HEK293 (cell line): ENCODE data around the gene MFSD11.

Experiments
- SETDB1 ChIP-seq: IDR thresholded peaks from one replicate; pipeline ENCODE4 v1.6.1; 2017; ENCODE audit warnings: mild to moderate bottlenecking, low read length, moderate library complexity, mixed read lengths; ENCODE audit not compliant: insufficient read length
- ZBTB20 ChIP-seq: fragments of 450-650 bp; formaldehyde crosslinking; IDR thresholded peaks from 2 replicates; pipeline ENCODE4 v1.5.1; 2016; ENCODE audit warnings: missing biosample characterization, missing genetic modification characterization
- ZFP41 ChIP-seq: fragments of 450-650 bp; formaldehyde crosslinking; IDR thresholded peaks from 2 replicates; pipeline ENCODE4 v1.5.1; 2016; ENCODE audit warnings: missing biosample characterization, missing genetic modification characterization, borderline replicate concordance
- ZNF292 ChIP-seq: fragments of 450-650 bp; formaldehyde crosslinking; IDR thresholded peaks from 2 replicates; pipeline ENCODE4 v1.5.1; 2016; ENCODE audit warnings: low read depth, missing biosample characterization, missing genetic modification characterization, borderline replicate concordance
- ZNF571 ChIP-seq: fragments of 450-650 bp; formaldehyde crosslinking; IDR thresholded peaks from 2 replicates; pipeline ENCODE4 v1.5.0; 2017; ENCODE audit warnings: missing biosample characterization, missing genetic modification characterization
- ZNF664 ChIP-seq: fragments of 450-650 bp; formaldehyde crosslinking; IDR thresholded peaks from 2 replicates; pipeline ENCODE4 v1.5.1; 2016; ENCODE audit warnings: missing biosample characterization, missing genetic modification characterization
- ZNF791 ChIP-seq: fragments of 450-650 bp; formaldehyde crosslinking; IDR thresholded peaks from 2 replicates; pipeline ENCODE4 v1.5.1; 2016; ENCODE audit warnings: missing biosample characterization, missing genetic modification characterization
- ZNF843 ChIP-seq: fragments of 450-650 bp; formaldehyde crosslinking; IDR thresholded peaks from 2 replicates; pipeline ENCODE4 v1.5.1; 2016; ENCODE audit warnings: missing biosample characterization, missing genetic modification characterization
- TF ChIP-seq, protein P1 (sequence below): fragments of 450-650 bp; formaldehyde crosslinking; optimal IDR thresholded peaks from 2 replicates; pipeline ENCODE3; 2016; ENCODE audit warnings: missing biosample characterization, mild to moderate bottlenecking, missing genetic modification characterization
- TF ChIP-seq, protein P2 (sequence below): fragments of 450-650 bp; formaldehyde crosslinking; IDR thresholded peaks from 2 replicates; pipeline ENCODE4 v1.5.1; 2016; ENCODE audit warnings: missing biosample characterization, missing genetic modification characterization

GRCh38 chr17:76797241-76797840 is 59.4 kb downstream of the MFSD11 start:
- TF ChIP-seq ZBTB20 (tag by site-specific recombination) (no peak), ZNF664 (no peak), ZNF571 (tag by site-specific recombination) (no peak), ZFP41 (tag by site-specific recombination) (no peak), ZNF843 (tag by site-specific recombination) (no peak), ZNF791 (tag by site-specific recombination) (no peak), ZNF292 (tag by site-specific recombination) (no peak), SETDB1 (no peak)
- TF ChIP-seq, protein P1, sequence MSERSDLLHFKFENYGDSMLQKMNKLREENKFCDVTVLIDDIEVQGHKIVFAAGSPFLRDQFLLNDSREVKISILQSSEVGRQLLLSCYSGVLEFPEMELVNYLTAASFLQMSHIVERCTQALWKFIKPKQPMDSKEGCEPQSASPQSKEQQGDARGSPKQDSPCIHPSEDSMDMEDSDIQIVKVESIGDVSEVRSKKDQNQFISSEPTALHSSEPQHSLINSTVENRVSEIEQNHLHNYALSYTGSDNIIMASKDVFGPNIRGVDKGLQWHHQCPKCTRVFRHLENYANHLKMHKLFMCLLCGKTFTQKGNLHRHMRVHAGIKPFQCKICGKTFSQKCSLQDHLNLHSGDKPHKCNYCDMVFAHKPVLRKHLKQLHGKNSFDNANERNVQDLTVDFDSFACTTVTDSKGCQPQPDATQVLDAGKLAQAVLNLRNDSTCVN (tag by site-specific recombination): no peak
- TF ChIP-seq, protein P2, sequence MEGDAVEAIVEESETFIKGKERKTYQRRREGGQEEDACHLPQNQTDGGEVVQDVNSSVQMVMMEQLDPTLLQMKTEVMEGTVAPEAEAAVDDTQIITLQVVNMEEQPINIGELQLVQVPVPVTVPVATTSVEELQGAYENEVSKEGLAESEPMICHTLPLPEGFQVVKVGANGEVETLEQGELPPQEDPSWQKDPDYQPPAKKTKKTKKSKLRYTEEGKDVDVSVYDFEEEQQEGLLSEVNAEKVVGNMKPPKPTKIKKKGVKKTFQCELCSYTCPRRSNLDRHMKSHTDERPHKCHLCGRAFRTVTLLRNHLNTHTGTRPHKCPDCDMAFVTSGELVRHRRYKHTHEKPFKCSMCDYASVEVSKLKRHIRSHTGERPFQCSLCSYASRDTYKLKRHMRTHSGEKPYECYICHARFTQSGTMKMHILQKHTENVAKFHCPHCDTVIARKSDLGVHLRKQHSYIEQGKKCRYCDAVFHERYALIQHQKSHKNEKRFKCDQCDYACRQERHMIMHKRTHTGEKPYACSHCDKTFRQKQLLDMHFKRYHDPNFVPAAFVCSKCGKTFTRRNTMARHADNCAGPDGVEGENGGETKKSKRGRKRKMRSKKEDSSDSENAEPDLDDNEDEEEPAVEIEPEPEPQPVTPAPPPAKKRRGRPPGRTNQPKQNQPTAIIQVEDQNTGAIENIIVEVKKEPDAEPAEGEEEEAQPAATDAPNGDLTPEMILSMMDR (tag by site-specific recombination): no peak
